GM18505 (cell line): ENCODE data around the gene TMEM52B.
"Not testable (repeated sequence)": the region's sequence is repeated elsewhere in the genome, so short reads cannot be mapped to it uniquely, and the experiment has no call there.

Experiments
- ATAC-seq: cut with Tn5 transposase; IDR thresholded peaks from one replicate; pipeline ENCODE4 v1.9.1; 2021; ENCODE audit not compliant: unreplicated experiment
- POLR2A ChIP-seq: IDR thresholded peaks from 4 replicates; pipeline ENCODE4 v1.6.1; 2011; ENCODE audit warnings: borderline replicate concordance; ENCODE audit not compliant: insufficient read depth, insufficient read length; ENCODE audit errors: extremely low read depth

TMEM52B gene

GRCh38 chr12:10186299-10186698, 7.5 kb downstream of the TMEM52B start:
- no peak for ATAC-seq
- TF ChIP-seq POLR2A: no peak

GRCh38 chr12:10186958-10187357, 8.1 kb downstream of the TMEM52B start:
- ATAC-seq: not testable (repeated sequence)

- no peak for TF ChIP-seq POLR2A
- ATAC-seq: no peak
These were observed 10.8 kb downstream of the TMEM52B start for GRCh38 chr12:10189653-10190052.

GRCh38 chr12:10190558-10191388, 11.9 kb downstream of the TMEM52B start:
- no peak for TF ChIP-seq POLR2A

GRCh38 chr12:10191865-10192264, 13.0 kb downstream of the TMEM52B start:
- TF ChIP-seq POLR2A: no peak
- ATAC-seq: no peak

More at GRCh38 chr12:10190558-10191388, 11.9 kb downstream of the TMEM52B start:
- ATAC-seq: peak; percentile 69

GRCh38 chr12:10194160-10194670, 15.4 kb downstream of the TMEM52B start:
- TF ChIP-seq POLR2A: no peak
- ATAC-seq: no peak

GRCh38 chr12:10196210-10196609, 17.4 kb downstream of the TMEM52B start:
- no peak for TF ChIP-seq POLR2A
- ATAC-seq: peak; percentile 94

GRCh38 chr12:10197879-10198278, 19.0 kb downstream of the TMEM52B start:
- no peak for ATAC-seq
- no peak for TF ChIP-seq POLR2A

GRCh38 chr12:10204495-10204894, 25.7 kb downstream of the TMEM52B start:
- not testable (repeated sequence) for ATAC-seq

GRCh38 chr12:10205220-10205807, 26.5 kb downstream of the TMEM52B start:
- no peak for ATAC-seq
- TF ChIP-seq POLR2A: no peak

- TF ChIP-seq POLR2A: no peak
- ATAC-seq: no peak
These were observed 28.3 kb downstream of the TMEM52B start for GRCh38 chr12:10207136-10207535.

GRCh38 chr12:10210225-10210624, 31.4 kb downstream of the TMEM52B start:
- ATAC-seq: no peak
- no peak for TF ChIP-seq POLR2A

GRCh38 chr12:10211101-10211939, 32.5 kb downstream of the TMEM52B start:
- no peak for ATAC-seq
- no peak for TF ChIP-seq POLR2A
